ENCODE results near the gene DTX1. TPM values are rescaled to one million over a fixed set of nuclear protein-coding genes. Genes with fewer than 3 reads are reported as not detected.

Gene DTX1
- total RNA-seq, 1 donor from 2014 or later, result 1.4 TPM

DNA sequence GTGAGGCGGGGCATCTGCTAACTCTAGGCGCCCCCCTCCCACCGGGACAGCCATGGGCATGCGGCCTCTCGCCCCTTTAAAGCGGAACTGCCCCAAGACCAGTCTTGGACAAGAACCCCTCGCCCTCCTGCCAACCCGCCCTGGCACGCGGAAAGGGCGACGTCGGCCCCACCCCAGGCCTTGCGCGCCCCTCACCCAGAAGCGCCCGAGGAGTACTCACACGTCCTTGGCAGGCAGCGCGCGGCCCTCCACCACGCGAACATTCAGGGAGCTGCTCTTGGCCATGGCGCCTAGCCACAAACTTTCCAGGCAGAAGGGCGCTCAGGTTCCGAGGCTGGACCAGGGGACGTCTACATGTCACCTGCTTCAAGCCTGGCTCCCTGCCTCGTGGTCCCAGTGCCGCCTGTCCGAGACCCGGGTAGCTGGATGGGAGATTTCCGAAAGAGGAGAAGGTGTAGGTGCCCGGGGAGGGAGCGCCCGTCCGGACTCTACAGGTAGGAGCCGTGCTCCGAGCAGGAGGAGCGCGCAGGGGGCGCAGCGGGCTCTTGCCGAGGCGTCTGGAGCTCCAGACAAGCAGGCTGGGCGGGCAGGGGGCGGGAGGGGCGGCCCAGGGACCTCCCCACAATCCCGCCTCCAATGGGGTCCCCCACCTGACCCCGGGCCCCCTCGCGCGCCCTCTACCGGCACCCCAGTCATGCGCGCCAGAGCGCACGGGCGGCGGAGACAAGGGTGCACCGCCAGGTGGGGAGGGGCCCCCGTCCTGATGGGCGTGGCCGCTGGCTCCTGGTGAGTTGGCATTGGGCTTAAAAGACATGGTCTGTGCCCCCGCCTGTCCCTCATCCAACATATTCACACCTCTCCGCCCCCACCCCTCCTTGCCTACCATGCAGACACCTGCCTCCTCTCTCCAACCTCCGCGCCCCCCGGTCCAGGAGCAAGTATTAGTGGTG, 78.9 kb downstream of the DTX1 start, which contains the start of gene RASAL1:
Gene RASAL1 (minus strand): TSS at position 584 of the 950 bp plus-strand sequence. CDS start 299 bp downstream, at position 285.
- TF ChIP-seq, protein P1, sequence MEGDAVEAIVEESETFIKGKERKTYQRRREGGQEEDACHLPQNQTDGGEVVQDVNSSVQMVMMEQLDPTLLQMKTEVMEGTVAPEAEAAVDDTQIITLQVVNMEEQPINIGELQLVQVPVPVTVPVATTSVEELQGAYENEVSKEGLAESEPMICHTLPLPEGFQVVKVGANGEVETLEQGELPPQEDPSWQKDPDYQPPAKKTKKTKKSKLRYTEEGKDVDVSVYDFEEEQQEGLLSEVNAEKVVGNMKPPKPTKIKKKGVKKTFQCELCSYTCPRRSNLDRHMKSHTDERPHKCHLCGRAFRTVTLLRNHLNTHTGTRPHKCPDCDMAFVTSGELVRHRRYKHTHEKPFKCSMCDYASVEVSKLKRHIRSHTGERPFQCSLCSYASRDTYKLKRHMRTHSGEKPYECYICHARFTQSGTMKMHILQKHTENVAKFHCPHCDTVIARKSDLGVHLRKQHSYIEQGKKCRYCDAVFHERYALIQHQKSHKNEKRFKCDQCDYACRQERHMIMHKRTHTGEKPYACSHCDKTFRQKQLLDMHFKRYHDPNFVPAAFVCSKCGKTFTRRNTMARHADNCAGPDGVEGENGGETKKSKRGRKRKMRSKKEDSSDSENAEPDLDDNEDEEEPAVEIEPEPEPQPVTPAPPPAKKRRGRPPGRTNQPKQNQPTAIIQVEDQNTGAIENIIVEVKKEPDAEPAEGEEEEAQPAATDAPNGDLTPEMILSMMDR (IDR thresholded peaks at IDR 0.05; ENCODE audit: unreplicated experiment), result peak; percentile 41
- no peak within 1 kb of the TSS for H3K27ac Mint-ChIP-seq
- H3K27me3 Mint-ChIP-seq (ENCODE audit: low read depth), result peaks cover 53% of the 10 kb centered on the region
- peak in 1 of 2 experiments; percentile 59 for DNase-seq (ENCODE audit: low spot score in 2 of 2, unreplicated experiment in 2 of 2)
- no peaks in the 10 kb centered on the region for H3K36me3 Mint-ChIP-seq
- peaks cover 6% of the 10 kb centered on the region for H3K4me1 Mint-ChIP-seq
- H3K9me3 Mint-ChIP-seq, result no peaks in the 10 kb centered on the region
- peak within 1 kb of the TSS; percentile 58 for H3K4me3 Mint-ChIP-seq

GRCh38 chr12:113136128-113136989, 79.8 kb downstream of the DTX1 start:
- no peaks in the 10 kb centered on the region for H3K36me3 Mint-ChIP-seq
- no peaks in the 10 kb centered on the region for H3K9me3 Mint-ChIP-seq
- H3K27me3 Mint-ChIP-seq (ENCODE audit: low read depth), result peaks cover 48% of the 10 kb centered on the region
- TF ChIP-seq, protein P1 (IDR thresholded peaks at IDR 0.05; ENCODE audit: unreplicated experiment), result no peak
- no peak overlapping the region for H3K27ac Mint-ChIP-seq
- peak overlapping the region; percentile 43 for H3K4me3 Mint-ChIP-seq
- peaks cover 6% of the 10 kb centered on the region for H3K4me1 Mint-ChIP-seq
- DNase-seq (ENCODE audit: low spot score in 2 of 2, unreplicated experiment in 2 of 2), result no peak

GRCh38 chr12:113136990-113137511, 80.5 kb downstream of the DTX1 start:
- peaks cover 6% of the 10 kb centered on the region for H3K4me1 Mint-ChIP-seq
- no peak overlapping the region for H3K4me3 Mint-ChIP-seq
- H3K27ac Mint-ChIP-seq, result no peak overlapping the region

DNA sequence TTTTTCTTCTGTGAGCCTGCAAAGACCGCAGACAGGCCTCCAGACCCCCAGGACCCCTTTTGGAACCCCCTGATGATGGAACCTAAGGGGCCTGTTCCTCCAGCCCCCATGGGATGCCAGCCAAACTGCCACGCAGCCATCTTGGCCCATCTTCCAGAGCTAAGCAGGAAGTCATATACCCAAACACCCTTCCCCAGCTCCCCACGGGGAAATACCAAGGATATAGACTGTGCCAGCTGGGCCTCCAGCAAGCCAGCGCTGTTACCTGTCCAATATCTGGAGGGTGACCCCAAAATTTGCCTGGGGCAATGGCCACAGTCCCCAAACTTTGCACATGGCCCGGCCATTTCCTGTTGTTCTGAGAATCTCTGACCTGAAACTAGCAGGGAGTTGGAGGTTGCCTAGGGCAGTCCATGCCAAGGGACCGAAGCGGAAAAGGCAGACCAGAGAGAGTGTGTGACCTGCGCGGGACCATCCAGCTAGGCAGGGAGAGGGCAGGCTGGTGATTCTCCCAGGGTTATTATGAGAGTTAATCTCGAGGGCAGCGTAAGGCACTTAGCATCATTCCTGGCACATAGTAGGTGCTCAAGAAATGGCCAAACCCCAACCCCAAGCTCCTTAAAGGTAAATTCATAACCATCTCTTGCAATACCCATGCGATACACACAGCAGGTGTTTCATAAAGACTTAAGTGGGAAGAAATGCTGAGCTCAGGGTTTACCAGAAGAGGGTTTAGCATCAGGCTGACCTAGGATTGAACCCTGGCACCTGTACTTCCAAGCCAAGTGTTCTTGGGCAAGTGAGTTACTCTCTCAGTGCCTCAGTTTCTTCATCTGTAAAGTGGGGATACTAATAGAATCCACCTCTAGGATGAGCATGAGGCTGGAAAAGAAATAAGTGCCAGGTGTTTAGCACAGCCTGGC, 81.6 kb downstream of the DTX1 start:
- Mint-ChIP-seq H3K9me3 (no peaks in the 10 kb centered on the region), H3K27me3 (ENCODE audit: low read depth) (peaks cover 33% of the 10 kb centered on the region), H3K4me3 (no peak overlapping the region), H3K36me3 (no peaks in the 10 kb centered on the region), H3K27ac (no peak overlapping the region), H3K4me1 (peaks cover 6% of the 10 kb centered on the region)
- TF ChIP-seq, protein P1 (IDR thresholded peaks at IDR 0.05; ENCODE audit: unreplicated experiment), result no peak
- no peak for DNase-seq (ENCODE audit: low spot score in 2 of 2, unreplicated experiment in 2 of 2)

More at GRCh38 chr12:113136990-113137511, 80.5 kb downstream of the DTX1 start:
- TF ChIP-seq, protein P1 (IDR thresholded peaks at IDR 0.05; ENCODE audit: unreplicated experiment), result no peak
- Mint-ChIP-seq H3K36me3 (no peaks in the 10 kb centered on the region), H3K27me3 (ENCODE audit: low read depth) (peaks cover 42% of the 10 kb centered on the region), H3K9me3 (no peaks in the 10 kb centered on the region)
- no peak for DNase-seq (ENCODE audit: low spot score in 2 of 2, unreplicated experiment in 2 of 2)
